ENCODE data around the gene TANC2.
"Not testable (repeated sequence)": the region's sequence is repeated elsewhere in the genome, so short reads cannot be mapped to it uniquely, and the experiment has no call there.

The TANC2 gene

DNA sequence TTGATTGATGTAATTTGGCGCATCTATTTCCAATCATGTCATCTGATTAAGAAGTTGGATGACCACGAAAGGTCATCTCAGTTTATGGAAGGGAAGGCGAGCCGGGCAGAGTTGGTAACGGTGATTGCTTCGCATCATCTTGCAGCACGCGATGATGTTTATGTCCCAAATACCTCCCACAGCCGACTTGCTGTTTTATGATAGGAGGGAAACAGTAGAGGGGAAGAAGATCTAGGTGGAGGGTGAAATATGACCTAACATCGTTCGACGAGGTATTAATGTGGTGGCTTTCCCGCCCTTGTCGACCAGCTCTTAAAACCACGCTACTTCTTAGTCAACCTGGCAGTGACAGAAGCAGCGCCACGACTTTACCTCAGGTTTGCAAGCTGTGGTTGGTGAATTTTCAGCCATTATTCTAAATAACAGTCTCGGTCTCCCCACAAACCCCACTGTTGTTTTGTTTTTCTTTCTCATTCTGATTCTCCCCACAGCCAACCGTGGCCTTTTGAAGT lies 805 bp upstream of the TANC2 start:
- peak; percentile 32 for DNase-seq

DNA sequence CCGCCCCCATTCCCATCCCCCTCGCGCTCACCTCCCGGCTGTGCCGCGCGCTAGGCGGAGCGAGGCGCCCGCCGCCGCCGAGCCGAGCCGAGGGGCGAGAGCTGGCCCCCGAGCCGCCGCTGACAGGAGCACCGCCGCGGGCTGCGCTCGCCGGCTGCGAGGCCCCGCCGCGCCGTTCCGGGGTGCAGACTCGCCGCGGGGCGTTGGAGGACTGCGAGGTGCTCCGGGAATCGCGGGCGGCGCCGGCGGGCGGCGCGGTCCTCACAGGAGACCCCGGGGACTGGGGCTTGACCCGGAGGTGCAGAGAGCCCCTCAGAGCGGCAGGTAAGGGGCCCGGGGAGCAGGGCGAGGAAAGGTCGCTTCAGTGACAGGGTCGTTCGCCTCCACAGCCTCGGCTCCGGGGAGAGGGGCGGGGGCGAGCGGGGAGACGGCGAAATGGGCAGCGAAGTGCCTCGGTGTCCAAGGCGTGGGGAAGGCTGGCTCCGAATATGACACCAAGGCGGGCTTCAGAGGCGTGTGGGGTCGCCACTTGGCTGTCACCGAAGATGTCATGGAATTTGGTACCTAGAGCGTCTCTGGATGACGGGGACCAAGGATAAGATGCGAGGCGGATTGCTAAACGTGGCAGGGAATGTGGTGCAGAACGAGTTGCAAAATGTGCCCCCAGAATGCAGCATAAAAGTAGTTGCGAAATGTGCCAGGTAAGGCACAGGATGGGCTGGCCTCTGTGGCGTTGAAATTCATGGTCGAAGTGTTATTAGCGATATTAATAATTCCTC lies 580 bp downstream of the TANC2 start:
- DNase-seq: no peak

GRCh38 chr17:62967205-62967529 lies 1.1 kb downstream of the TANC2 start:
- no peak for DNase-seq

DNA sequence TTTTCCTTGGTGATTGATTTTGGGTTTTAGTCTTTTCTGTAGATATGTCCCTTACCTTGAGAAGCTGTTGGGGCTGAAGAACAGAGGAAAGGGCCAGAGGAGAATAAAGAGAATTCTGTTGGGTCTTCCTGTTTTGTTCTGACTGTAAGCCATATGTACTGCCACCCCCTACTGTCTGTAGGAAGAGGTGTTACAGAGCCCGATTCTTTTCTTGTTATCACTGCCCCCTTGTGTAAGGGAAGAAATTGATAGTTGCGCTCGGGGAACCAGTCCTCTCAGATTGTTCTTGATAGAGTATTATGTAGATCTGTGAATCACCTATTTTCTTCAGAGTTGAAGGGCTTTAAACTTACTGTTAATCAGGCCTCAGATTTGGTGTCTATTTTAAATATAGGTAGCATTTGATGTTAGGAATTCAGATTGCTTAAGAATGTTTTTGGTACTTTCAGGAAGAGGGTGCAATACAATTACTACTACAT lies 2.4 kb downstream of the TANC2 start:
- peak; percentile 33 for DNase-seq

GRCh38 chr17:62970610-62971009 lies 4.6 kb downstream of the TANC2 start:
- no peak for DNase-seq

DNA sequence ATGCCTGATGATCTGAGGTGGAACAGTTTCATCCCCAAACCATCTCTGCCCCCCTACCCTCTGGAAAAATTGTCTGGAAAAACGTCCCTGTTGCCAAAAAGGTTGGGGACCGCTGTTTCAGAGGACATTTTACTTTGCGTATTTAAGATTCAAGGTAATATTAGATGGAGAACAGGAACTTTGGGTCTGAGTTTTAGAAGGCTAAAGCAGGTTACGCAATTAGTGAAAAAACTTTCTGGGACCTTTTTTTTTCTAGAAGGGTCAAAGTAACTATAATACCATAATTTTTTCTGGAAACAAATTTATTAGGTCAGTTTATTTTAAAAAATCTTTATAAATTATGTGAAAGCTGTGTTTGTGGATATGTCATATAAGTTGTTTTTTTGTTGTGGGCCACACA lies 5.8 kb downstream of the TANC2 start:
- DNase-seq: no peak

DNA sequence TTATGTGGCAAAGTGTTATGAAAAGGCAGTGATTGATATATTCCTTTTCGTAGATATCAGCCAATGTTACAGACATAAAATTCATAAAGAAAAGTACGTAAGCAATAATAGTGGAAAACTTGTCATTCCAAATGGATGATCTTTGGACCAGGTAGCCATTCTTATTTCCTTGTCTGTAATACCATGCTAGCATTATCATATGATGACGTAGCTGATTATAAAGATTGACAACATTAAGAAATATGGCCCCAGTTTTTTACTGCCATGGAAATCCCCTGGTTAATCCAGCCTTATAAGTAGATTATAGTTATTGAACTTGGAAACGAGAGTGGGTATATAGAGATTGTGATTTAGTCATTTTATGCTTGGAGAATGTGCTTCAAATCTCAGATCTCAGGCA lies 8.8 kb downstream of the TANC2 start:
- DNase-seq: no peak

DNA sequence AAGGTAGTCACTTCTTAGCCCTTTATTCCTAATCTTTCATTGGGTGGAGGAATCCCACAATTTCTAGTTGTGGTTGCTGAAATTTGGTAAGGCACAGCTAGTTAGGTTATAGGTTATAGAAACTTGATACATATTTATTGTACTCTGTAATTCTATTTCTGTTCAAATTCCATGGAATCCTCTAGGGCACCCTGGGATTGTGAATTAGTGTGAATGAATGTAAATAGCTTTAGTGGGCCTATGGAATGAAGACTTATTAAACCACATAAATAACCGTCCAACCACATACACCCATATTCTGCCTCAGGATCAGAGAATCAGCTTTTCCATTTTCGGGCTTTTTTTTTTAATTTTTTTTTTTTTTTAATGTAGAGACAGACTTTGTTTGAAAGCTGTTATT lies 9.2 kb downstream of the TANC2 start:
- DNase-seq: no peak

DNA sequence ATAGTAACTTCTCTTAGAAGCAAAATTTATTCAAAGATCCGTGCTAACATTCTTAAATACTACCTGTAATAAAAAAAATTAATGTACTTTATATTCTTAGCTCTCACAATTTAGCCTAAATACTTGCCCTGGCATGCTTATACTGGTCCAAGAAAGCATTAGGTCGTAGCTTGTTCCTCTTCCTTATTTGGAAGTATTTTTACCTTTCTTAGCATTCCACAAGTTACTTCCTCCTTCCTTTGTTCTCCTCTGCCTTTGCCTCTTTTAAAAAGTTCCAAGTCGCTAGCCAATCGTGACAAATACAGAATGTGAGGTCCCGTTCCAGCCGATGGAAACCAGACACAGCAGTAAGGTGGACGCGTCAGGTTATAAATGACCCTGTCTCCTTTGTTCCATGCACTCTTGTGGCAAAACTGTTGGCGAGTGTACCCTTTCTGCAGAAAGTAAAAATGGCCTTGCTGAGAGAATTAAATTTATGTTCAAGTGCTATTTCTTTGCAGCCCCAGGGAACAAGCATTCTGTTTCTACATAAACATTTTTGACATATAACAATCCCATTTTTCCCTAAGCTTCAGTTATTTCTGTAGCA lies 10.7 kb downstream of the TANC2 start:
- not testable (repeated sequence) for DNase-seq

DNA sequence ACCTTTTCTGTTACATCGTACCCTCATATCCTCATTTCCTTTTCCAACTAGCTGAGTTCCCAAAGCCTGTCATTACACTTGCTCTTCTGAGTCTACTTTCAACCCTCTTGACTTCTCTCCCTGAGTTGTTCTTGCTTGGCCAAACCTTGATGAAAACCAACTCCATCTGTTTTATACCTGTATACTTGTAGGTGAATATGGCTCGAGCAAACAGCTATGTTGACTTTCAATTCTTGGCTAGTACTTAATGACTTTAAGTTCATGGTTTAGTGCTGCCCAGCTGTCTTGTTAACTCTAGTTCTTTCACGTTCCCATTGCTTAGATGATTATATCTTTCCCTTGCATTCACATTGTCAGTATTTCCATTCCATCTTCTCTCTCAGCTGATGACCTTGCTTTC lies 14.8 kb downstream of the TANC2 start:
- no peak for DNase-seq

GRCh38 chr17:62981933-62982332 lies 15.9 kb downstream of the TANC2 start:
- no peak for DNase-seq

DNA sequence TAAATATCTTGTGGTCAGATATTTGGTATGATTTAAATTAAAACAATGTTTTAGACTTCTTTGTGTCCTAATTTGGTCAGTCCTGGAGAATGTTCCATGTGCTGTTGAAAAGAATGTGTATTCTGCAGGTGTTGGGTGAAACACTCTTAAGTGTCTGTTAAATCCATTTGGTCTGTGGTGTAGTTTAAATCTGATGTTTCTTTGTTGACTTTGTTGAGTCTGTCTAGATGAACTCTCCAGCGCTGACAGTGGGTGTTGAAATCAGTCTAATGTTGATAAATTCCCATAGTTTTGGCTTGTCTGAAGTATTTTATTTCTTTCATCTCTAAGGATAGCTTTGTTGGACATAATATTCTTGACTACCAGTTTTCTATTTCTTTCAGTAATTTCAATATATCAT lies 18.8 kb downstream of the TANC2 start:
- no peak for DNase-seq

DNA sequence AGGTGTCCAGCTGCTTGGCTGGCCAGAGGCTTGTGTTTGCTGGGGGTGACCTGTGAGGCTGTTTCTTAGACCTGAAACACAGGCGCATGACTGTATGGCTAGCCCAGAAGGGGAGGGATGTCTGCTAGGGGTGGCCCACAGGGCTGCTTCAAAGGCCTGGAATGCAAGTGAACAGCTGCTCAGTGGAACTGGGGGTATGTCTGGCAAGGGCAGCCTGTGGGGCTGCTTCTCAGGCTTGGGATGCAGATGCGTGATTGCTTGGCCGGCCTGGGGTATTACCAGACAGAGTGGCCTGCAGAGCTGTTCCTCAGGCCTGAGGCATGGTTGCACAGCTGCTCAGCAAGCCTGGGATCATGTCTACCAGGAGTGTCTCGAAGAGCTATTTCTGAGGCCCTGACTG lies 20.5 kb downstream of the TANC2 start:
- no peak for DNase-seq

GRCh38 chr17:62987136-62987535 lies 21.1 kb downstream of the TANC2 start:
- DNase-seq: no peak

DNA sequence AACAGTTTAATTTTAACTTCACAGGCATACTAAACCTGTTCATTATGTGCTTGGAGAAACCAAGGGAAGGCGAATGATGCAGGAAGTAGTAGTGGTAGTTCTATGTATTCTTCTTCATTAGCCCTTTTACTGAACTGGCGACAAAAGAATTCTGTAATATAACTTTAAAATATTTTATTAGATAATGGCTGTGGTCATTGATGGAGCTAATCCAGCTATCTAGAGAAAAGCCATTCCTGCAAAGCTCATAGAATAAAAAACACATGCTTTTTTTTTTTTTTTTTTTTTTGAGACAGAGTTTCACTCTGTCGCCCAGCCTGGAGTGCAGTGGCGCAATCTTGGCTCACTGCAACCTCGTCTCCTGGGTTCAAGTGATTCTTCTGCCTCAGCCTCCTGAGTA lies 23.5 kb downstream of the TANC2 start:
- DNase-seq: no peak

- DNase-seq: no peak
Observed at GRCh38 chr17:62994931-62995330, 28.9 kb downstream of the TANC2 start.

DNA sequence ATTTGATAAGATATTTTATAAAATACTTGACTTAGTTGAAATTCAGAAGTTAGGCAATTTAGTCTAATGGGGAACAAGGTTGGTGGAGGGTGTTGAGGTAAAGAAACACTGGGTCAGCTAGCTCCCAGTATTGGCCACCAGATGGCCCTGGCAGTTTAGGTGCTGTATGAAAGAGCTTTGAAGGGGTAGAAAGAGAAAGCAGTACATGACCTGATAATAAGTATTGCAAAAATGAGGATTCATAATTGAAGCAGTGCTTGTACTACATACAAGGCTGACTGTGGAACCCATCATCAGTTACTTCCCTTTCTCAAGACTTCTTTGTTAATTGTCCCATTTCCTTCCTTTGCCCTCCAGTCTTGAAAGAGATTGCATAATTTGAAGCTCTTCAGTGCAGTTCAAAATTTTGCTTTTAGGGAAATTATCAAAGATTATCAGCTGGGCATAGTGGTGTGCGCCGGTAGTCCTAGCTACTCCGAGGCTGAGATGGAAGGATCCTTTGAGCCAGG lies 29.4 kb downstream of the TANC2 start:
- no peak for DNase-seq

DNA sequence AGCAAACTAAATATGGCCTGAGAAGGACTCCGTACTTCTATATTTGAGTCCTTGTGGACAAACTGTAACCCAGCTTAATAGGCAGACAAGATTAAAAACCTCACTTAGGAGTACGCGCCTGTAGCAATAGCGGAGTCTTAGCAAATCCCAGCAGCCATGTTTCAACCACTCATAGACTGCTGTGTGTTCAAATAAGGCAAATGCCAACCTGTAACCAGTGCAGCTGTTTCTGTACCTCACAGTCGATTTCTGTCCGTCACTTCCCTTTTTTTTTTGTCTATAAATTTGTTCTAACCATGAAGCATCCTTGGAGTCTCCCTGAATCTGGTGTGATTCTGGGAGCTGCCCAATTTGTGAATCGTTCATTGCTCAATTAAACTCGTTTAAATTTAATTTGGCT lies 30.2 kb downstream of the TANC2 start:
- no peak for DNase-seq

- DNase-seq: no peak
Observed at GRCh38 chr17:62998166-62998565, 32.1 kb downstream of the TANC2 start.

GRCh38 chr17:62998665-62999393 lies 32.8 kb downstream of the TANC2 start:
- DNase-seq: no peak

DNA sequence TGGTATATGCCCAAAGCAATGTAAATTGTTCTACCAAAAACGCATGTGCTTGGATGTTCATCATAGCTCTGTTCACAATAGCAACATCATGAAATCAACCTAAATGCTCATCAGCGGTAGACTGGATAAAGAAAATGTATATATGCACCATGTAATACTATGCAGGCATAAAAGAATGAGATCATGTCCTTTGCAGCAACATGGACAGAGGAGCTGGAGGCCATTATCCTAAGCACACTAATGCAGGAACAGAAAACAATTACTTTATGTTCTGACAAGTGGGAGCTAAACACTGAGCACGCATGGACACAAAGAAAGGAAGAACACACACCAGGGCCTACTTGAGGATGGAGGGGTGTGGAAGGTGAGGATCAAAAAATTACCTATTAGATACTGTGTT lies 33.7 kb downstream of the TANC2 start:
- no peak for DNase-seq

DNA sequence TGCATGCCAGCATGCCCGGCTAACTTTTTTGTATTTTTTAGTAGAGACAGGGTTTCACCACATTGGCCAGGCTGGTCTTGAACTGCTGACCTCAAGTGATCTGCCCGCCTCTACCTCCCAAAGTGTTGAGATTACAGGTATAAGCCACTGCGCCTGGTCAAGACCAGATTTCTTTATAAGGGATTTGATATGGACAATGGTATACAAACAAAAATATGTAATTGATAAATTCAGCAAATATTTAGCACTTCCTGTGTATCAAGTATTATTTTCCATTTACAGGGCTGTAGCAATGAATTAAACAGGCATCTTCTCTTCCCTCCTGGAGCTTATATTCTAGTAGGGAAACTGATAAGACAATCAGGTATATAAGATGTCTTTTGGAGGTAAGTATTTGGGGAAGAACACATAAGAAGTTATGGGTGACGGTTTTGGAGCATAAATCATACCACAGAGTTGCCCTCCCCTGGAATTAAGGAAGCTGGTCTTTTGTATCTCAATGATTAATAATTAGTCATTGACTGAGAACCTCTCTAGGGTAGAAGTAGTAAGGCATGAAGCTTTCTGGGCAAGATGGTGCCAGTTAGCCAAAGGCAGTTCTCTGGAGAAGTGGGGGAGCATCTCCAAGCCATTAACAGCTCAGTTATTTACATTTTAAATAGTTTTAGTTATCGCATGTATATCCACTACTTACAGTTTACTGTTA lies 35.8 kb downstream of the TANC2 start:
- no peak for DNase-seq

DNA sequence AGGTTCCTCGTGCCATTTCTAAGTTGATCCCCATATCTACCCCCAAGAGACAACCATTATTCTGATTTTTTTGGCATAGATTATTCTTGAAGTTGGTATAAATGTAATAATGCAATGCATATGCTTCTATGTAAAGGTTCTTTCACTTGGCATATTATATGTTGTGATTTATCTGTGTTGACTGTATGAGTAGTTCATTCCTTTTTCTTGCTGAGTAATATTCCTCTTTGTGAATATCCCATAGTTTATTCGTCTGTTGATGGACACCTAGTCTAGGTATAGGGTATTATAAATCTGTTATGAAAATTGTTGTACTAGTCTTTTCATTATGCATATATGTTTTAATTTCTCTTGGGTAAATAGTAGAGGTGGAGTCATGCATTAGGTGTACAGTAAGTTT lies 36.6 kb downstream of the TANC2 start:
- no peak for DNase-seq

All from activated CD8-positive, alpha-beta memory T cell treated with anti-CD3 and anti-CD28 coated beads, Interleukin-2, amount 50 U/mL, for 4 hours (primary cell).